ENCODE results near the gene PLPP2.

GRCh38 chr19:292951-293350 is 1.7 kb upstream of the PLPP2 start:
- no peak for TF ChIP-seq CTCF (conservative IDR thresholded peaks at IDR 0.05 in 1 of 2, IDR thresholded peaks at IDR 0.05 in 1 of 2; ENCODE audit: extremely low read depth in 1 of 2, insufficient read depth in 1 of 2, low read depth in 1 of 2, low read length in 2 of 2)
- TF ChIP-seq EZH2 (IDR thresholded peaks at IDR 0.05; ENCODE audit: borderline replicate concordance, low read length) = no peak
